DND-41 (cell line): Measurements from ENCODE around the gene PODXL.

Experiments used
- EZH2 ChIP-seq: IDR thresholded peaks from 3 replicates; pipeline ENCODE4 v1.6.1; 2012; ENCODE audit warnings: borderline replicate concordance, low read depth, mild to moderate bottlenecking, moderate library complexity, low read length, inconsistent platforms; ENCODE audit not compliant: severe bottlenecking
- TF ChIP-seq, protein P1 (sequence below): IDR thresholded peaks from 2 replicates; pipeline ENCODE4 v1.5.1; 2012; ENCODE audit warnings: borderline replicate concordance, low read length, moderate library complexity, mild to moderate bottlenecking; ENCODE audit not compliant: poor library complexity, severe bottlenecking; ENCODE audit errors: extremely low read depth

DNA sequence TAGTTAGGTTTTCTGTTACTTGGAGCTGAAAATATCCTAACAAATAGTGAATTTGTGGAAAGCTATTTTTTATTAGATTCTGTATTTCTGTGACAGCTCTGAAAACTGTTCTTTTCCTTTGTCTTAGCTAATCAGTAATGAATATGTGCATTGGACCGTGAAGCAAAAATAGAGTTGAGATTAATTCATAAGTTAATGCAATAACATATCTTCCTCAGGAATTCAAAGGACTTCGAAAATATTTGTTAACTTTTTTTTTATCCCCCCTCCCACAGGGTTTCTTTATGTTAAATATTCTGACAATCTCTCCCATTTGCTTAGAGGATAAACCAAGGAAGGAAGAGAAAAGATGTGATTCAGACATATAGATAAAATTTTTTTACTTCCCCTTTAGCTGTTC is 101.4 kb downstream of the PODXL start:
- TF ChIP-seq, protein P1, sequence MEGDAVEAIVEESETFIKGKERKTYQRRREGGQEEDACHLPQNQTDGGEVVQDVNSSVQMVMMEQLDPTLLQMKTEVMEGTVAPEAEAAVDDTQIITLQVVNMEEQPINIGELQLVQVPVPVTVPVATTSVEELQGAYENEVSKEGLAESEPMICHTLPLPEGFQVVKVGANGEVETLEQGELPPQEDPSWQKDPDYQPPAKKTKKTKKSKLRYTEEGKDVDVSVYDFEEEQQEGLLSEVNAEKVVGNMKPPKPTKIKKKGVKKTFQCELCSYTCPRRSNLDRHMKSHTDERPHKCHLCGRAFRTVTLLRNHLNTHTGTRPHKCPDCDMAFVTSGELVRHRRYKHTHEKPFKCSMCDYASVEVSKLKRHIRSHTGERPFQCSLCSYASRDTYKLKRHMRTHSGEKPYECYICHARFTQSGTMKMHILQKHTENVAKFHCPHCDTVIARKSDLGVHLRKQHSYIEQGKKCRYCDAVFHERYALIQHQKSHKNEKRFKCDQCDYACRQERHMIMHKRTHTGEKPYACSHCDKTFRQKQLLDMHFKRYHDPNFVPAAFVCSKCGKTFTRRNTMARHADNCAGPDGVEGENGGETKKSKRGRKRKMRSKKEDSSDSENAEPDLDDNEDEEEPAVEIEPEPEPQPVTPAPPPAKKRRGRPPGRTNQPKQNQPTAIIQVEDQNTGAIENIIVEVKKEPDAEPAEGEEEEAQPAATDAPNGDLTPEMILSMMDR, result no peak
- TF ChIP-seq EZH2, result no peak
